HG02763 (cell line): Measurements from ENCODE around the gene KCTD1.

Source experiments
- ATAC-seq: cut with Tn5 transposase; IDR thresholded peaks from one replicate; pipeline ENCODE4 v1.9.1; 2021; ENCODE audit warnings: mild to moderate bottlenecking, moderate library complexity; ENCODE audit not compliant: unreplicated experiment

The KCTD1 gene

DNA sequence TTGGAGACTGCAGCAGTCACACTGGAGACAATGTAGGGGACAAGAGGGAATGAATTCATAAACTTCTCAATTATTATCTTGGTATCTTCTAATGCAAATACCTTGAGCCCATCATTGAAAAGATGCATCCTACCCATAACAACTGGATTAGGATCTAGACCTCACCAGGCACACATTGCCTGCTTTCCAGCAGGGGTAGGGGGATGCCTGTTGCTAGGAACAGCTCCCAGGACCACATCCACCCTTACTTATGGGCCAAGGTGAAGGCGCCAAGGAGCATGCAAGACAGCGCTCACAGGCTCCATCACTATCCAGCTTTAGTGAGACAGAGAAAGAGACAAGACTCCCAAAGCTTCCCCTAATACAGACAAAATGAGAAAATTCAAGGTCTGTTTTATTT is 24.4 kb downstream of the KCTD1 start:
- no peak for ATAC-seq

GRCh38 chr18:26521617-26522016 is 26.7 kb downstream of the KCTD1 start:
- ATAC-seq, result no peak

DNA sequence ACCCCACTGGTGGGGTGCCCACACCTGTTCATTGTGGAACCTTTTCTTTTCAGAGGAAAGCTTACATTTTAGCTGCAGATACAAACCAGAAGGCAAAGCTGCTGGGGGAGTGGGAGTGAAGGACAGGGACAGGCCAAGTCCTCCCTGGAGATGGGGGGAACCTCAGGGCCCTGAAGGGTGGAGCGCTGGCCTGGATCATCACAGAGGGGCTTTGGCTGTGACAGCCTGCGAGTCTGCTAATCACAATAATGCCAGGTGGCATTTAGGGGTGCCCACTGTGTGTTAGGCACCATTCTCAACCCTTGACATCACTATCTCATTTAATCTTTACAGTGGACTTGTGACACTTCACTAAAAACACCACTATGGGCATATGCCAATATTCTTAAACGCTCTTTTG is 27.4 kb downstream of the KCTD1 start:
- ATAC-seq, result no peak

DNA sequence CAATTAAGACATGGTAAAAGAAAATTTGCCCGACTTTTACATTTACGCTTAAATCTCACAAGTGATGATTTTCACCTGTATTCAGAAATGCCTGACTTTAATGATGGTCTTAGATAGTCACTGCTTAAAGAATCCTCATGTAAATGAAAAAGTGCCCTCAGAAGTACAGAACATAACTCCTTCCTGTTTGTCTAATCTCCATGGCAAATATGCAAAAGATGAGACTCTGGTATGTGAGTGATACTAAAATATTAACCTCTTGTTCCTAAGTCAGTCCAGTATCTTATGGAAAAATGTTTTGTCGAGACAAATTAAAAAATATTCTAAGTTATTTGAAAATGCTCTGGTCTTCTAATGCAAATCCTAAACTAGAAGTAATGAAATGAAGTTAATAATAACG is 29.2 kb downstream of the KCTD1 start:
- ATAC-seq, result no peak

- no peak for ATAC-seq
Measured at GRCh38 chr18:26516964-26517363, 31.4 kb downstream of the KCTD1 start.

DNA sequence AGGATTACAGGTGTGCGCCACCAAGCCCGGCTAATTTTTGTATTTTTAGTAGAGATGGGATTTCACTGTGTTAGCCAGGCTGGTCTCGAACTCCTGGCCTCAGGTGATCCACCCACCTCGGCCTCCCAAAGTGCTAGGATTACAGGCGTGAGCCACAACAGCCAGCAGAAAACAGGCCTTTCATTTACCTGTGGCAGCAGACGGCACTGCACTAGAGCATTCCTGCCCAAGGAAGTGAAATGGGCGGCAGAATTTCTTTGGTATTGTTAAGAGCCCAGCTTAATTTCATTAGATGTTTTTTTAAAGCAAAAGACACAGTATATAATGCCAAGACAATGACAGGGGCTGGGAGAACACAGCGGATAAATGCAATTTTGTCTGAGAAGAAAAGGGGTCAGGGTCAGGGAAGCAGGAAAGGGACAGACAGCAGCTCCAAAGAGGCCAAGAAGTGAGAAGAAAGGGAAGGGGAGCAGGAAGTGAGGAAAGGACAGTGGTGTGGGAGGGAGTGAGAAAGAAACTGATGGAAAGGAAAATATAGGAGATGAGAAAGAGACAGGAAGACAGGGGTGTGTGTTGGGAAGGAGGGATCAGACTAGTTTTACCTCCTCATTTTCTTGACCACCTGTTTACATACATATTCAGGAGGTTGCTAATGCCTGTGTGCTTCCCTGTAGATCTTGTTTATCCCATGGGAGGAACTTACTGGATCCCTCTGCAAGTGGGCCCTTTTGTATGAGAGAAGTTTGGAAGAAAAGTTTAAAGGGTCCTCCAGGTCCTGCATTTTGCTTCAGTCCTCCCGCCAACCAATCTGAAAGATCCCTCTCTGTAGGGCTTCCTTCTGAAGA is 32.5 kb downstream of the KCTD1 start:
- no peak for ATAC-seq

- no peak for ATAC-seq
Measured at GRCh38 chr18:26511339-26512071, 36.8 kb downstream of the KCTD1 start.

DNA sequence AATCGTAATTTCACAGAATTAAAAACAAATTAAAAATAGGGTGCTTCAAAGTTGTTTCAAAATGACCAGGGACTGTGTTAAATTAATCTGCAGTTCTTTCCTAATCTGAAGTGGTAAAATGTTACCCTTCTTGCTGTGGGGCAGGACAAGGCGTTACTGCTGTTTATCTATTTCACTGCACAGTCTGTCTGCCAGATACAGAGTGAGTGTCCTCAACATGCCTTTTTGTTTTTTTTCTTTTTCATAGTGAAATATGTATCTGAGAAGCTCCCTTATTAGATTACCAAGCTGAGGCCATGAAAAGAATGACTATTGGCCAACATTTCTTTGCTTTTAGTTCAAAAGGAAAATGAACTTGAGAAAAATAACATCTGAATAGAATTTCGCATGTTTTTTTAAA is 38.0 kb downstream of the KCTD1 start:
- ATAC-seq, result no peak

DNA sequence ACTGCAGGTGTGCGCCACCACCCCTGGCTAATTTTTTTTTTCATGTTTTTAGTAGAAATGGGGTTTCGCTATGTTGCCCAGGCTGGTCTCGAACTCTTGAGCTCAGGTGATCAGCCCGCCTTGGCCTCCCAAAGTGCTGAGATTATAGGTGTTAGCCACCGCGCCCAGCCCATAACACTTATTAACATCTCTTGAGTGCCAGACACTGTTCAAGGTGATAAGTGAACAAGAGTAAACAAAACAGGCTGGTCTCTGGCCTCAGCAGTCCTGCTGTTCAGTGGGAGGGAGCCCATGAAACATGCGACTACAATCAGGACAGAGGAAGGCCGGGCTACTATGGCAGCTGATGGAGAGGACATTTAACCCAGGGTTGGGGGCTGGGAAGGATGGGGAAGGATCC is 42.3 kb downstream of the KCTD1 start:
- no peak for ATAC-seq

DNA sequence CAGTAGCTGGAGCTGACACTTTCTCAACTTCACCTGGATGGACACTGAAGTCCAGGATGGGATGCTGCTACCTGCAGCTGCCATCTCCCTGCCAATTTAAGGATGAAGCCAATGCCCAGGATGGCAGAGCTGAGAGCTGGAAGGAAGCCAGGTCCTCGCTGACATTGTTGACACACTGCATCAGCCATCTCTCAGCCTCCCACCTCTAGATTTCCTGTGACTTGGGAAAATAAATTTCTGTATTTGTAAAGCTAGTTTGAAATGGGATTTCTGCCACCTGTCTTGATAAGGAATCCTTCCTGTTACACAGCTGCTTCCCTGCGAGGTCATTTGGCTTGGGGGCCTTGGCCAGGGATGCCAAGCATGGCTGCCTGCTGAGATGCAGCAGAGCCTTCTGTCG is 43.5 kb downstream of the KCTD1 start:
- no peak for ATAC-seq

DNA sequence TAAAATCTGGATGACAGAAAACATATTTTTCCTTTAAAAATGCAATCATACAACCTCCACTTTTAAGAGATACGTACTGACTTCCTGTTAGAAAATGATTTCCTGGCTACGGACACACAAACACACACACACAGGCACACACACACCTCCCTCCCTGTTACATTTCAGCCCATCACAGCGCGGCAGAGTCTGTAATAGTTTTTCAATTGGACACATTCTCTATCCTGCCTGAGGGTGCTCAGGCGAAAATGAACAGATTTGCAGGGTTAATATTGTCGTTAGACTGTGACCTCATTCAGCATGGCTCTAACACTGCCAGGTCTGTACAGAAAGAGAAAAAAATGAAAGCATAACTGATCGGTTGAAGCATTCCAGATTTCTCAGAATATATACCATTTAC is 45.0 kb downstream of the KCTD1 start:
- no peak for ATAC-seq

DNA sequence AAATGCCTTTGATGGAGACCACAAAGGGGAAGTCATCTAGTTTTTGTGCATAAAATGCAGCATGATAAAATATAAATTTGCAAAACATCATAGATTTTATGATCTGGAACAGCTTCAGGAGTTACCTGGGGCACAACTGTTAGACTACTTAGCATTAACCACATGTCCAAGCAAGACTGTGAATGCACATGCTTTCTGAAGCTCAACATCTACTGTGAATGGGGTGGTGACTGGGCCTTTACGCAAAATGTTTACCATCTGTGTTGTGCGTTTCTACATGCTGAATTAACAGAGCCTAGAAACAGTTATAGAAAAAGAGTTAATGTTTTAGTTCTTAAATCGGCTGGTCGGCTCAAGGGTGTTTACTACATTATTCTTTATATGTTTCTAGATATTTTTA is 45.5 kb downstream of the KCTD1 start:
- no peak for ATAC-seq

- no peak for ATAC-seq
Measured at GRCh38 chr18:26497866-26498265, 50.5 kb downstream of the KCTD1 start.

GRCh38 chr18:26496528-26496927 is 51.8 kb downstream of the KCTD1 start:
- no peak for ATAC-seq

GRCh38 chr18:26495287-26495686 is 53.1 kb downstream of the KCTD1 start:
- ATAC-seq, result no peak

- no peak for ATAC-seq
Measured at GRCh38 chr18:26493021-26493420, 55.3 kb downstream of the KCTD1 start.

- ATAC-seq, result no peak
Measured at GRCh38 chr18:26491194-26491816, 57.0 kb downstream of the KCTD1 start.

- ATAC-seq, result no peak
Measured at GRCh38 chr18:26489881-26490280, 58.5 kb downstream of the KCTD1 start.

GRCh38 chr18:26489191-26489590 is 59.2 kb downstream of the KCTD1 start:
- no peak for ATAC-seq

- ATAC-seq, result no peak
Measured at GRCh38 chr18:26488417-26489009, 59.8 kb downstream of the KCTD1 start.

GRCh38 chr18:26487437-26487836 is 60.9 kb downstream of the KCTD1 start:
- peak; percentile 81 for ATAC-seq

- no peak for ATAC-seq
Measured at GRCh38 chr18:26483633-26484032, 64.7 kb downstream of the KCTD1 start.
